ENCODE measurements around the gene ERCC2. TPM values are rescaled to one million over a fixed set of nuclear protein-coding genes. Genes with fewer than 3 reads are reported as not detected.

Gene ERCC2
- total RNA-seq, 1 donor from 2014 or later: 67.3 TPM

- DNase-seq (ENCODE audit: low read depth, low spot score): no peak
- H3K36me3 Mint-ChIP-seq (ENCODE audit: low read depth): no peaks in the 10 kb centered on the region
- no peaks in the 10 kb centered on the region for H3K9me3 Mint-ChIP-seq
Observed at GRCh38 chr19:45344621-45345505, 25.5 kb downstream of the ERCC2 start.

GRCh38 chr19:45342911-45343310 lies 27.5 kb downstream of the ERCC2 start:
- Mint-ChIP-seq H3K9me3 (no peaks in the 10 kb centered on the region), H3K4me1 (peaks cover 8% of the 10 kb centered on the region), H3K36me3 (ENCODE audit: low read depth) (no peaks in the 10 kb centered on the region), H3K27ac (ENCODE audit: unreplicated experiment) (no peak overlapping the region), H3K4me3 (no peak overlapping the region), H3K27me3 (ENCODE audit: low read depth) (peaks cover 46% of the 10 kb centered on the region)
- TF ChIP-seq CTCF (conservative IDR thresholded peaks at IDR 0.05): no peak
- DNase-seq (ENCODE audit: low read depth, low spot score): no peak

More at GRCh38 chr19:45344621-45345505, 25.5 kb downstream of the ERCC2 start:
- no peak for TF ChIP-seq CTCF (conservative IDR thresholded peaks at IDR 0.05)
- H3K4me3 Mint-ChIP-seq: peak overlapping the region; percentile 29
- peaks cover 34% of the 10 kb centered on the region for H3K27me3 Mint-ChIP-seq (ENCODE audit: low read depth)
- peak overlapping the region; percentile 64 for H3K27ac Mint-ChIP-seq (ENCODE audit: unreplicated experiment)
- H3K4me1 Mint-ChIP-seq: peaks cover 4% of the 10 kb centered on the region

- Mint-ChIP-seq H3K27me3 (ENCODE audit: low read depth) (peaks cover 42% of the 10 kb centered on the region), H3K9me3 (no peaks in the 10 kb centered on the region), H3K4me3 (no peak overlapping the region), H3K36me3 (ENCODE audit: low read depth) (no peaks in the 10 kb centered on the region), H3K27ac (ENCODE audit: unreplicated experiment) (no peak overlapping the region), H3K4me1 (peaks cover 8% of the 10 kb centered on the region)
- TF ChIP-seq CTCF (conservative IDR thresholded peaks at IDR 0.05): no peak
- no peak for DNase-seq (ENCODE audit: low read depth, low spot score)
Observed at GRCh38 chr19:45340899-45341453, 29.4 kb downstream of the ERCC2 start.

- Mint-ChIP-seq H3K36me3 (ENCODE audit: low read depth) (no peaks in the 10 kb centered on the region), H3K4me1 (peaks cover 8% of the 10 kb centered on the region), H3K27ac (ENCODE audit: unreplicated experiment) (no peak within 1 kb of the TSS), H3K27me3 (ENCODE audit: low read depth) (peaks cover 38% of the 10 kb centered on the region), H3K4me3 (no peak within 1 kb of the TSS), H3K9me3 (no peaks in the 10 kb centered on the region)
- DNase-seq (ENCODE audit: low read depth, low spot score): no peak
- TF ChIP-seq CTCF (conservative IDR thresholded peaks at IDR 0.05): no peak
Observed at GRCh38 chr19:45340232-45340898, 30.0 kb downstream of the ERCC2 start, which contains the start of gene KLC3. TSS of gene KLC3 (plus strand) at chr19:45340750. CDS start at chr19:45345542, 4,792 bp downstream.

- no peak overlapping the region for H3K4me3 Mint-ChIP-seq
- H3K27ac Mint-ChIP-seq (ENCODE audit: unreplicated experiment): no peak overlapping the region
- H3K4me1 Mint-ChIP-seq: peaks cover 8% of the 10 kb centered on the region
- DNase-seq (ENCODE audit: low read depth, low spot score): no peak
- TF ChIP-seq CTCF (conservative IDR thresholded peaks at IDR 0.05): no peak
- peaks cover 34% of the 10 kb centered on the region for H3K27me3 Mint-ChIP-seq (ENCODE audit: low read depth)
- no peaks in the 10 kb centered on the region for H3K36me3 Mint-ChIP-seq (ENCODE audit: low read depth)
- no peaks in the 10 kb centered on the region for H3K9me3 Mint-ChIP-seq
Observed at GRCh38 chr19:45339629-45340028, 30.7 kb downstream of the ERCC2 start.
